Breast epithelium (tissue), 3 donors: ENCODE data around the gene DACT2.

Experiments used
- CTCF ChIP-seq, 3 donors: fragments of 450-650 bp; IDR thresholded peaks; one replicate each; pipeline ENCODE4 v1.5.1; 2016 to 2017; ENCODE audit warnings: antibody characterized with exemption in 3 of 3, mild to moderate bottlenecking in 3 of 3, moderate library complexity in 3 of 3
- POLR2A ChIP-seq: fragments of 450-650 bp; IDR thresholded peaks from one replicate; pipeline ENCODE4 v1.6.1; 2016; ENCODE audit warnings: antibody characterized with exemption, mild to moderate bottlenecking, moderate library complexity

DNA sequence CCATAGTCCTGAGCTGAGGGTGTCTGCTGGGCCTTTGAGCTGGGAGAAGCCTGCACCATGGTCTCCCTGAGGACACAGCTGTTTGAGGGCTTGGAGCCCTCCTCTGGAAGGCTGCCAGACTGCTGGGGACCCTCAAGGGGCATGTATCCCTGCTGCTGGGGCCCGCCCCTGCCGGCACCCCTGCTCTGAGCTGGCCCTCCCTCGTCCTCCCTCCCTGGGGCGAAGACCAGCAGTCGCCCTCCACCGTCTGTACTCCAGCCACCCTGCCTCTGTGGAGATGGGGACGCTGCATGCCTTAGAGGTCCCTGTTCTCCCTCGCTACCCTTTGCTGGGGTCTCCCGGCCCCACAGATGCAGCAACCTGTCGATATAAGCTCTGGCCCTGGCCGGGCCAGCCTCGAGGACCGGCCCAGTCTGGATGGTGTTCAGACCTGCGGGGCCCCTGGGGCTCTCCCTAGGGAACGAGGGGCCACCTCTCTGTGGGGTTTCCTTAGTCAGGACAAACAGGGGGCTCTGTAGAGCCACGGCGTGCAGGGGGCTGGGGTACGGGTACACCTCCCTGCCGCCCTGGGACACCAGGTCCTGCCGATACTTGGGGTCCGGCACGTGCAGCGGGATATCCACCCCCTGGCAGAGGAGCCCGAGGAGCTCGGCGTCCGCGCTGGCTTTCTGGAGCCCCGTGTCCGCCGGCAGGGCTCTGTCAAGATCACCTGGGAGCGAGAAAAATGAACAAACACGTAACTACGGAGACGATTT is 11.0 kb downstream of the DACT2 start:
- no peak for TF ChIP-seq POLR2A
- TF ChIP-seq CTCF (IDR thresholded peaks at IDR 0.05): no peak
